GM12878 (cell line): ENCODE data around the gene RPL27. TPM values are rescaled to one million over a fixed set of nuclear protein-coding genes. Genes with fewer than 3 reads are reported as not detected.

Experiments
- ATAC-seq: fragments of 200-7000 bp; cut with Tn5 transposase; 3 replicates; pipeline ENCODE4 v1.9.1; 2020; ENCODE audit warnings: mild to moderate bottlenecking, moderate library complexity
- BruUV-seq: library from RNA; stranded (reverse); fragments of 400-500 nt; replicated peaks from 2 replicates; lab custom pipeline; 2021; lab: Mats Ljungman, UMichigan
- CTCF ChIA-PET: fragments of 300-600 bp; sonication (Branson Sonifier 250); formaldehyde crosslinking; extraction: SDS; loops from one replicate; lab custom pipeline; 2021; ENCODE audit warnings: inconsistent platforms; lab: Yijun Ruan, JAX
- POLR2A ChIA-PET: fragments of 350-600 bp; formaldehyde crosslinking; extraction: SDS; loops from one replicate; lab custom pipeline; 2021; ENCODE audit warnings: inconsistent platforms; lab: Charles Lee
- RAD21 ChIA-PET: fragments of 300-600 bp; sonication (Branson Sonifier 250); formaldehyde crosslinking; loops from one replicate; lab custom pipeline; 2023; ENCODE audit warnings: antibody characterized with exemption; ENCODE audit not compliant: unreplicated experiment; lab: Charles Lee
- SMC1A ChIA-PET: fragments of 300-600 bp; sonication (Branson Sonifier 250); formaldehyde crosslinking; loops from one replicate; lab custom pipeline; 2023; ENCODE audit not compliant: unreplicated experiment, uncharacterized antibody; lab: Charles Lee
- DNase-seq: peaks from one replicate; pipeline ENCODE4 v3.0.0-alpha.2; 2011; ENCODE audit warnings: low read depth, low spot score
- FAIRE-seq: peaks from 3 replicates; lab custom pipeline; 2011; peaks lifted over from hg19 to GRCh38; lab: Jason Lieb, UNC
- H2AFZ ChIP-seq: 2 replicates; pipeline ENCODE4 v1.6.0; 2011; ENCODE audit warnings: low read depth, low read length, control low read depth; ENCODE audit not compliant: control insufficient read depth
- H3K27ac ChIP-seq: 2 replicates; pipeline ENCODE4 v1.5.1; 2011; ENCODE audit warnings: control low read depth; ENCODE audit not compliant: control insufficient read depth, insufficient read depth
- H3K27me3 ChIP-seq, 2 experiments: replicated peaks in 1 of 2; 2 replicates each; pipeline versions ENCODE4 v1.6.0 to v1.6.1; 2011; ENCODE audit warnings: low read length in 1 of 2; ENCODE audit not compliant: control insufficient read depth in 2 of 2, insufficient read depth in 2 of 2
- H3K36me3 ChIP-seq, 2 experiments: 2 replicates each; pipeline ENCODE4 v1.5.1; 2011; ENCODE audit warnings: low read length in 1 of 2; ENCODE audit not compliant: control insufficient read depth in 2 of 2, insufficient read depth in 2 of 2
- H3K4me1 ChIP-seq: 2 replicates; pipeline ENCODE4 v1.6.1; 2011; ENCODE audit warnings: mild to moderate bottlenecking, low read length, moderate library complexity, mixed read lengths; ENCODE audit not compliant: control insufficient read depth, insufficient read depth
- H3K4me2 ChIP-seq: 2 replicates; pipeline ENCODE4 v1.6.0; 2011; ENCODE audit warnings: control low read depth; ENCODE audit not compliant: control insufficient read depth, insufficient read depth
- H3K4me3 ChIP-seq: fragments of 200-600 bp; sonication (generic); 2 replicates; pipeline ENCODE4 v1.5.1; 2016
- H3K79me2 ChIP-seq: 2 replicates; pipeline ENCODE4 v1.6.0; 2011; ENCODE audit warnings: low read length; ENCODE audit not compliant: control insufficient read depth, insufficient read depth
- H3K9ac ChIP-seq: 2 replicates; pipeline ENCODE4 v1.8.0; 2011; ENCODE audit warnings: low read length, control low read depth, mixed read lengths; ENCODE audit not compliant: control insufficient read depth, insufficient read depth
- H3K9me3 ChIP-seq: replicated peaks from 3 replicates; pipeline ENCODE4 v1.5.1; 2011; ENCODE audit warnings: mild to moderate bottlenecking, low read length; ENCODE audit not compliant: control insufficient read depth, insufficient read depth
- H4K20me1 ChIP-seq: 2 replicates; pipeline ENCODE4 v1.6.0; 2011; ENCODE audit not compliant: control insufficient read depth, insufficient read depth
- ATF7 ChIP-seq: fragments of 450-650 bp; IDR thresholded peaks from 2 replicates; pipeline ENCODE4 v1.6.1; 2016; ENCODE audit warnings: low read depth, mild to moderate bottlenecking
- CREB1 ChIP-seq: IDR thresholded peaks from 2 replicates; pipeline ENCODE4 v1.6.1; 2012; ENCODE audit warnings: low read depth, mild to moderate bottlenecking, inconsistent platforms
- EP300 ChIP-seq, 2 experiments: fragments of 150-350 bp in 1 of 2; IDR thresholded peaks; 2 replicates each; pipeline ENCODE4 v1.6.1; 2011 to 2012; ENCODE audit warnings: low read depth in 2 of 2, low read length in 2 of 2, borderline replicate concordance in 1 of 2, improper control_type of control experiment in 1 of 2, inconsistent platforms in 1 of 2; ENCODE audit not compliant: control insufficient read depth in 1 of 2
- FOXM1 ChIP-seq: IDR thresholded peaks from 2 replicates; pipeline ENCODE4 v1.6.1; 2012; ENCODE audit warnings: low read depth, mild to moderate bottlenecking, inconsistent platforms, low read length, moderate library complexity
- GATAD2B ChIP-seq: fragments of 450-650 bp; conservative IDR thresholded peaks from 2 replicates; pipeline ENCODE4 v1.6.1; 2017; ENCODE audit warnings: low read depth, mild to moderate bottlenecking, moderate library complexity
- KLF5 ChIP-seq: fragments of 450-650 bp; IDR thresholded peaks from 2 replicates; pipeline ENCODE4 v1.6.1; 2014; ENCODE audit warnings: mild to moderate bottlenecking; ENCODE audit not compliant: partially characterized antibody
- NR2F1 ChIP-seq: fragments of 450-650 bp; conservative IDR thresholded peaks from 2 replicates; pipeline ENCODE4 v1.6.1; 2017; ENCODE audit warnings: mild to moderate bottlenecking
- POLR2AphosphoS5 ChIP-seq: IDR thresholded peaks from 2 replicates; pipeline ENCODE4 v1.6.1; 2011; ENCODE audit warnings: mild to moderate bottlenecking, low read length, inconsistent platforms
- TCF12 ChIP-seq: IDR thresholded peaks from 2 replicates; pipeline ENCODE4 v1.6.1; 2011; ENCODE audit warnings: low read depth, mild to moderate bottlenecking, low read length
- YBX1 ChIP-seq: fragments of 450-650 bp; IDR thresholded peaks from 2 replicates; pipeline ENCODE4 v1.6.1; 2016; ENCODE audit warnings: antibody characterized with exemption
- YY1 ChIP-seq: IDR thresholded peaks from 2 replicates; pipeline ENCODE4 v1.6.1; 2011; ENCODE audit warnings: low read depth, mild to moderate bottlenecking, low read length
- ZNF24 ChIP-seq: fragments of 450-650 bp; IDR thresholded peaks from 2 replicates; pipeline ENCODE4 v1.6.1; 2017; ENCODE audit warnings: antibody characterized with exemption, mild to moderate bottlenecking
- WGBS: methylation state at CpG from one replicate; pipeline ENCODE4 v1.1.6; 2016; ENCODE audit warnings: low lambda C conversion rate; ENCODE audit not compliant: insufficient replicate concordance, insufficient coverage; ENCODE audit errors: missing lambda C conversion rate; 5-methylcytosine and 5-hydroxymethylcytosine counted together
- in situ Hi-C: fragments of 300-500 bp; cut with MboI; formaldehyde crosslinking; loops from 9 replicates; pipeline ENCODE4 v1.14.3; 2018; ENCODE audit warnings: mixed read lengths
- intact Hi-C: fragments of 100-400 bp; cut with micrococcal nuclease; formaldehyde crosslinking; loops from one replicate; pipeline ENCODE4 v1.14.2; 2022; ENCODE audit not compliant: unreplicated experiment
- polyA plus RNA-seq, 11 experiments: library from polyadenylated mRNA; depleted of rRNA in 4 of 11; unstranded in 6 of 11; stranded (reverse) in 5 of 11; fragments of >200 nt; fragmentation: Nextera tagmentation in 4 of 11; fragmentation: Illumina TruSeq in 1 of 11; extraction: Ambion mirVana in 4 of 11; extraction: Trizol in 1 of 11; gene quantifications; 1 replicate in 1 of 11; 2 replicates in 10 of 11; pipeline versions ENCODE4 v1.2.1 to v1.2.3, GENCODE V29; 2011 to 2016; ENCODE audit warnings: inconsistent platforms in 2 of 11, missing spikeins in 2 of 11, low read depth in 1 of 11
- total RNA-seq, 4 experiments: library from RNA; depleted of rRNA in 3 of 4; stranded (reverse); fragments of >200 nt in 3 of 4; fragmentation: Illumina TruSeq in 1 of 4; extraction: Trizol in 1 of 4; gene quantifications; 2 replicates each; pipeline versions ENCODE4 v1.2.1 to v1.2.3, GENCODE V29; 2013 to 2021
- TF ChIP-seq, protein P1 (sequence below): IDR thresholded peaks from 2 replicates; pipeline ENCODE4 v1.6.1; 2011; ENCODE audit warnings: low read depth, low read length, improper control_type of control experiment, borderline replicate concordance
- TF ChIP-seq, protein P2 (sequence below): IDR thresholded peaks from 2 replicates; pipeline ENCODE4 v1.6.1; 2012; ENCODE audit warnings: improper control_type of control experiment, low read depth, low read length; ENCODE audit not compliant: insufficient replicate concordance
- TF ChIP-seq, protein P3 (sequence below): fragments of 450-650 bp; IDR thresholded peaks from 2 replicates; pipeline ENCODE4 v1.6.1; 2016; ENCODE audit warnings: mild to moderate bottlenecking

The RPL27 gene
- total and polyA plus RNA-seq, 10 of the 15 experiments (the other 5 are each of a cell fraction or from before 2014, with no cell fraction given), result 1,748 to 6,934 (median 3,779) TPM

DNA sequence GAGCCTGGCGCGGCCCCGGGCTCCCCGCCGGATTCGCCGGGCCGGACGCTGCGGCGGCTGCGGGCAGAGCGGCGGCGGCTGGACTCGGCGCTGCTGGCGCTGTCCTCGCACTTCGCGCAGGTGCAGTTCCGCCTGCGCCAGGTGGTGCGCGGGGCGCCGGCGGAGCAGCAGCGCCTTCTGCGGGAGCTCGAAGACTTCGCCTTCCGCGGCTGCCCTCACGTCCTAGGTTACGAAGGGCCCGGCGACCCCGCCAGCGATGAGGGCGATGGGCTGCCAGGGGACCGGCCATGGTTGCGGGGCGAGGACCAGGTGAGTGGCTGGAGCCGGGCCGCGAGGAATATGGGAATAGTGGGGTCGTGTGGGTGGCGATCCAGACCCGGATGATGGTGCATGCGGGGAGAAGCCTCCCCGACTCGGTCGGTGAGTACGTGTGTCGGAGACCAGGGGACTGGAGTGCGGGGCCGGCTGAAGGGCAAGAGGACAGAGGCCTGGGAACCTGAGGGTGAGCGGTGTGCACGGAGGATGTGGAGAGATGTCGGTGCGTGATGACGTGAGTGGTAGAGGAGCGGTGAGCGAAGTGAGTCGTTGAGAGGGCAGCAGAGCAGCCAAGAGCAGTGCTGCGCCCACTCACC lies 17.3 kb upstream of the RPL27 start:
- Histone ChIP-seq H3K9me3 (no peaks in the 10 kb centered on the region), H3K9ac (peak overlapping the region; percentile 82), H3K4me1 (peaks cover 16% of the 10 kb centered on the region), H3K27ac (peak overlapping the region; percentile 85), H3K4me2 (peak overlapping the region; percentile 99), H3K27me3 (no peaks in the 10 kb centered on the region), H3K4me3 (peak overlapping the region; percentile 94), H3K79me2 (peaks cover 34% of the 10 kb centered on the region), H2AFZ (peak overlapping the region; percentile 98), H3K36me3 (no peaks in the 10 kb centered on the region), H4K20me1 (no peaks in the 10 kb centered on the region)
- no peak for FAIRE-seq
- TSS peak; percentile 83 for BruUV-seq
- in situ Hi-C loops (no loop called here), intact Hi-C loops (loop anchor here (1.0 kb wide), 1 partner anchor 17 kb away; the partner anchor contains the start of gene RPL27)
- 1% methylated on average over 58 of the region's 67 CpGs for WGBS
- ChIA-PET CTCF (interaction anchor here (1.7 to 4.6 kb wide), 2 partner anchors 17 to 160 kb away, joined by 4 to 23 read pairs; partner anchors contain the start of gene RPL27), POLR2A (interaction anchor here (0.6 to 2.2 kb wide), 2 partner anchors 13 to 17 kb away, joined by 3 to 11 read pairs; partner anchors contain the start of gene RPL27), RAD21 (no interaction called here), SMC1A (interaction anchor here (1.4 kb wide), 1 partner anchor 17 kb away, joined by 6 read pairs; the partner anchor contains the start of gene RPL27)
- DNase-seq, result peak; percentile 24
- peak; percentile 75 for ATAC-seq
- no peak for TF ChIP-seq EP300 (IDR thresholded peaks at IDR 0.05; ENCODE audit: borderline replicate concordance in 1 of 2, control insufficient read depth in 1 of 2, low read depth in 2 of 2, low read length in 2 of 2)
- TF ChIP-seq GATAD2B, result peak; percentile 75; the same call in 1 of the 2 replicates
- TF ChIP-seq POLR2AphosphoS5, result peak; percentile 65; the same call in 1 of the 2 replicates
- peak; percentile 2 for TF ChIP-seq KLF5
- 0 out of 2 replicates have a peak, but pooled peaks have one; percentile 23 for TF ChIP-seq NR2F1
- TF ChIP-seq TCF12, result peak; percentile 90
- TF ChIP-seq, protein P1, sequence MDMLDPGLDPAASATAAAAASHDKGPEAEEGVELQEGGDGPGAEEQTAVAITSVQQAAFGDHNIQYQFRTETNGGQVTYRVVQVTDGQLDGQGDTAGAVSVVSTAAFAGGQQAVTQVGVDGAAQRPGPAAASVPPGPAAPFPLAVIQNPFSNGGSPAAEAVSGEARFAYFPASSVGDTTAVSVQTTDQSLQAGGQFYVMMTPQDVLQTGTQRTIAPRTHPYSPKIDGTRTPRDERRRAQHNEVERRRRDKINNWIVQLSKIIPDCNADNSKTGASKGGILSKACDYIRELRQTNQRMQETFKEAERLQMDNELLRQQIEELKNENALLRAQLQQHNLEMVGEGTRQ, result no peak
- no peak for TF ChIP-seq ZNF24
- TF ChIP-seq, protein P2, sequence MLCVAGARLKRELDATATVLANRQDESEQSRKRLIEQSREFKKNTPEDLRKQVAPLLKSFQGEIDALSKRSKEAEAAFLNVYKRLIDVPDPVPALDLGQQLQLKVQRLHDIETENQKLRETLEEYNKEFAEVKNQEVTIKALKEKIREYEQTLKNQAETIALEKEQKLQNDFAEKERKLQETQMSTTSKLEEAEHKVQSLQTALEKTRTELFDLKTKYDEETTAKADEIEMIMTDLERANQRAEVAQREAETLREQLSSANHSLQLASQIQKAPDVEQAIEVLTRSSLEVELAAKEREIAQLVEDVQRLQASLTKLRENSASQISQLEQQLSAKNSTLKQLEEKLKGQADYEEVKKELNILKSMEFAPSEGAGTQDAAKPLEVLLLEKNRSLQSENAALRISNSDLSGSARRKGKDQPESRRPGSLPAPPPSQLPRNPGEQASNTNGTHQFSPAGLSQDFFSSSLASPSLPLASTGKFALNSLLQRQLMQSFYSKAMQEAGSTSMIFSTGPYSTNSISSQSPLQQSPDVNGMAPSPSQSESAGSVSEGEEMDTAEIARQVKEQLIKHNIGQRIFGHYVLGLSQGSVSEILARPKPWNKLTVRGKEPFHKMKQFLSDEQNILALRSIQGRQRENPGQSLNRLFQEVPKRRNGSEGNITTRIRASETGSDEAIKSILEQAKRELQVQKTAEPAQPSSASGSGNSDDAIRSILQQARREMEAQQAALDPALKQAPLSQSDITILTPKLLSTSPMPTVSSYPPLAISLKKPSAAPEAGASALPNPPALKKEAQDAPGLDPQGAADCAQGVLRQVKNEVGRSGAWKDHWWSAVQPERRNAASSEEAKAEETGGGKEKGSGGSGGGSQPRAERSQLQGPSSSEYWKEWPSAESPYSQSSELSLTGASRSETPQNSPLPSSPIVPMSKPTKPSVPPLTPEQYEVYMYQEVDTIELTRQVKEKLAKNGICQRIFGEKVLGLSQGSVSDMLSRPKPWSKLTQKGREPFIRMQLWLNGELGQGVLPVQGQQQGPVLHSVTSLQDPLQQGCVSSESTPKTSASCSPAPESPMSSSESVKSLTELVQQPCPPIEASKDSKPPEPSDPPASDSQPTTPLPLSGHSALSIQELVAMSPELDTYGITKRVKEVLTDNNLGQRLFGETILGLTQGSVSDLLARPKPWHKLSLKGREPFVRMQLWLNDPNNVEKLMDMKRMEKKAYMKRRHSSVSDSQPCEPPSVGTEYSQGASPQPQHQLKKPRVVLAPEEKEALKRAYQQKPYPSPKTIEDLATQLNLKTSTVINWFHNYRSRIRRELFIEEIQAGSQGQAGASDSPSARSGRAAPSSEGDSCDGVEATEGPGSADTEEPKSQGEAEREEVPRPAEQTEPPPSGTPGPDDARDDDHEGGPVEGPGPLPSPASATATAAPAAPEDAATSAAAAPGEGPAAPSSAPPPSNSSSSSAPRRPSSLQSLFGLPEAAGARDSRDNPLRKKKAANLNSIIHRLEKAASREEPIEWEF, result no peak
- TF ChIP-seq FOXM1, result no peak
- no peak for TF ChIP-seq YBX1
- TF ChIP-seq, protein P3, sequence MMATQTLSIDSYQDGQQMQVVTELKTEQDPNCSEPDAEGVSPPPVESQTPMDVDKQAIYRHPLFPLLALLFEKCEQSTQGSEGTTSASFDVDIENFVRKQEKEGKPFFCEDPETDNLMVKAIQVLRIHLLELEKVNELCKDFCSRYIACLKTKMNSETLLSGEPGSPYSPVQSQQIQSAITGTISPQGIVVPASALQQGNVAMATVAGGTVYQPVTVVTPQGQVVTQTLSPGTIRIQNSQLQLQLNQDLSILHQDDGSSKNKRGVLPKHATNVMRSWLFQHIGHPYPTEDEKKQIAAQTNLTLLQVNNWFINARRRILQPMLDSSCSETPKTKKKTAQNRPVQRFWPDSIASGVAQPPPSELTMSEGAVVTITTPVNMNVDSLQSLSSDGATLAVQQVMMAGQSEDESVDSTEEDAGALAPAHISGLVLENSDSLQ, result peak; percentile 39; the same call in 1 of the 2 replicates
- peak; percentile 67 for TF ChIP-seq ATF7
- TF ChIP-seq YY1, result no peak
- peak; percentile 82 for TF ChIP-seq CREB1
